Neural cell (in vitro differentiated cells): Measurements from ENCODE around the gene C17orf50. TPM values are rescaled to one million over a fixed set of nuclear protein-coding genes. Genes with fewer than 3 reads are reported as not detected.

Experiments
- H2AFZ ChIP-seq: fragments of 200-600, 300-800 bp; sonication (generic), shearing (Covaris generic); 2 replicates; pipeline ENCODE4 v1.6.0; 2014; ENCODE audit warnings: low read depth, mild to moderate bottlenecking, antibody characterized with exemption, low read length, moderate library complexity
- H3F3A ChIP-seq: fragments of 200-600 bp; shearing (Covaris generic); 2 replicates; pipeline ENCODE4 v1.6.1; 2016; ENCODE audit warnings: mild to moderate bottlenecking, moderate library complexity, mixed read lengths, antibody characterized with exemption, low read length; ENCODE audit not compliant: insufficient read depth, poor library complexity, severe bottlenecking
- H3K27ac ChIP-seq: fragments of 200-600, 300-800 bp; sonication (generic), shearing (Covaris generic); 2 replicates; pipeline ENCODE4 v1.5.1; 2014; ENCODE audit warnings: mild to moderate bottlenecking, low read length, moderate library complexity
- H3K27me3 ChIP-seq: fragments of 300-800, 200-600 bp; sonication (generic), shearing (Covaris generic); 2 replicates; pipeline ENCODE4 v1.6.0; 2014; ENCODE audit warnings: mild to moderate bottlenecking, low read depth, low read length, moderate library complexity; ENCODE audit not compliant: insufficient read depth
- H3K36me3 ChIP-seq: fragments of 300-800, 200-600 bp; sonication (generic), shearing (Covaris generic); 2 replicates; pipeline ENCODE4 v1.5.1; 2014; ENCODE audit warnings: mild to moderate bottlenecking, antibody characterized with exemption, low read length, moderate library complexity; ENCODE audit not compliant: insufficient read depth
- H3K4me2 ChIP-seq: fragments of 300-800, 200-600 bp; sonication (generic), shearing (Covaris generic); 2 replicates; pipeline ENCODE4 v1.6.0; 2014; ENCODE audit warnings: mild to moderate bottlenecking, low read length
- H3K4me3 ChIP-seq: fragments of 300-800, 200-600 bp; sonication (generic), shearing (Covaris generic); 2 replicates; pipeline ENCODE4 v1.5.1; 2014; ENCODE audit warnings: mild to moderate bottlenecking, low read length, moderate library complexity
- H3K79me2 ChIP-seq: fragments of 200-600 bp; shearing (Covaris generic); replicated peaks from 2 replicates; pipeline ENCODE4 v1.6.0; 2014; ENCODE audit warnings: mild to moderate bottlenecking, low read length, moderate library complexity; ENCODE audit not compliant: insufficient read depth
- H3K9ac ChIP-seq: fragments of 300-800, 200-600 bp; sonication (generic), shearing (Covaris generic); 2 replicates; pipeline ENCODE4 v1.6.1; 2016; ENCODE audit warnings: mild to moderate bottlenecking, low read length, mixed read lengths
- H3K9me2 ChIP-seq: fragments of 200-600 bp; shearing (Covaris generic); 2 replicates; pipeline ENCODE4 v1.6.1; 2016; ENCODE audit warnings: mild to moderate bottlenecking, low read length, mixed read lengths; ENCODE audit not compliant: insufficient read depth
- H3K9me3 ChIP-seq: fragments of 200-600, 300-800 bp; sonication (generic), shearing (Covaris generic); 2 replicates; pipeline ENCODE4 v1.6.1; 2016; ENCODE audit warnings: mild to moderate bottlenecking, mixed run types, low read length, moderate library complexity, mixed read lengths
- H4K20me1 ChIP-seq: fragments of 200-600 bp; shearing (Covaris generic); 2 replicates; pipeline ENCODE4 v1.6.1; 2016; ENCODE audit warnings: mild to moderate bottlenecking, mixed run types; ENCODE audit not compliant: insufficient read depth
- CTCF ChIP-seq: fragments of 450-650 bp; IDR thresholded peaks from 2 replicates; pipeline ENCODE4 v1.5.1; 2014; ENCODE audit warnings: antibody characterized with exemption, mild to moderate bottlenecking, moderate library complexity; ENCODE audit not compliant: poor library complexity, severe bottlenecking
- EP300 ChIP-seq: fragments of 450-650 bp; conservative IDR thresholded peaks from 2 replicates; pipeline ENCODE4 v1.6.1; 2014; ENCODE audit warnings: antibody characterized with exemption, mild to moderate bottlenecking, moderate library complexity; ENCODE audit not compliant: poor library complexity, severe bottlenecking
- EZH2 ChIP-seq: fragments of 200-600, 300-800 bp; shearing (Covaris generic), sonication (generic); IDR thresholded peaks from 2 replicates; pipeline ENCODE4 v1.6.1; 2014; ENCODE audit warnings: antibody characterized with exemption, low read length, borderline replicate concordance, mild to moderate bottlenecking; ENCODE audit not compliant: insufficient read depth, poor library complexity, severe bottlenecking
- MXI1 ChIP-seq: fragments of 450-650 bp; conservative IDR thresholded peaks from 2 replicates; pipeline ENCODE4 v1.6.1; 2014; ENCODE audit warnings: antibody characterized with exemption, mild to moderate bottlenecking; ENCODE audit not compliant: poor library complexity, severe bottlenecking
- POLR2AphosphoS5 ChIP-seq: IDR thresholded peaks from 2 replicates; pipeline ENCODE4 v1.6.1; 2012
- RAD21 ChIP-seq: fragments of 450-650 bp; conservative IDR thresholded peaks from 2 replicates; pipeline ENCODE4 v1.6.1; 2014; ENCODE audit warnings: antibody characterized with exemption, mild to moderate bottlenecking, moderate library complexity
- REST ChIP-seq: IDR thresholded peaks from 2 replicates; pipeline ENCODE4 v1.6.1; 2012; ENCODE audit warnings: borderline replicate concordance
- SMC3 ChIP-seq: fragments of 450-650 bp; conservative IDR thresholded peaks from 2 replicates; pipeline ENCODE4 v1.6.1; 2014; ENCODE audit warnings: antibody characterized with exemption, mild to moderate bottlenecking, moderate library complexity; ENCODE audit not compliant: poor library complexity
- TAF1 ChIP-seq: IDR thresholded peaks from 2 replicates; pipeline ENCODE4 v1.6.1; 2012; ENCODE audit warnings: low read depth
- polyA plus RNA-seq: library from polyadenylated mRNA; depleted of rRNA; stranded (reverse); fragments of >200 nt; gene quantifications from 2 replicates; pipeline ENCODE4 v1.2.3, GENCODE V29; 2014

The C17orf50 gene
- polyA plus RNA-seq, 1 donor from 2014 or later, result not detected

GRCh38 chr17:35784895-35785294, 24.2 kb downstream of the C17orf50 start:
- Histone ChIP-seq H3K4me2 (no peak overlapping the region), H3K9me2 (no peaks in the 10 kb centered on the region), H3K79me2 (no peaks in the 10 kb centered on the region), H3K4me3 (no peak overlapping the region), H3K36me3 (no peaks in the 10 kb centered on the region), H3K27ac (no peak overlapping the region), H2AFZ (no peak overlapping the region), H3K27me3 (no peaks in the 10 kb centered on the region), H3K9me3 (no peaks in the 10 kb centered on the region), H4K20me1 (no peaks in the 10 kb centered on the region), H3K9ac (no peak overlapping the region), H3F3A (no peaks in the 10 kb centered on the region)
- TF ChIP-seq POLR2AphosphoS5 (no peak), REST (no peak), SMC3 (no peak), TAF1 (no peak), EZH2 (no peak), RAD21 (no peak), CTCF (no peak), MXI1 (no peak), EP300 (no peak)

GRCh38 chr17:35786941-35787432, 26.3 kb downstream of the C17orf50 start:
- Histone ChIP-seq H3F3A (no peaks in the 10 kb centered on the region), H3K9me3 (no peaks in the 10 kb centered on the region), H3K4me3 (no peak overlapping the region), H3K9me2 (no peaks in the 10 kb centered on the region), H4K20me1 (no peaks in the 10 kb centered on the region), H3K27ac (no peak overlapping the region), H2AFZ (no peak overlapping the region), H3K79me2 (no peaks in the 10 kb centered on the region), H3K9ac (no peak overlapping the region), H3K36me3 (no peaks in the 10 kb centered on the region), H3K4me2 (no peak overlapping the region), H3K27me3 (peaks cover 1% of the 10 kb centered on the region)
- TF ChIP-seq RAD21, result no peak
- no peak for TF ChIP-seq REST
- no peak for TF ChIP-seq TAF1
